Measurements from ENCODE around the gene GPR153.

Gene GPR153

DNA sequence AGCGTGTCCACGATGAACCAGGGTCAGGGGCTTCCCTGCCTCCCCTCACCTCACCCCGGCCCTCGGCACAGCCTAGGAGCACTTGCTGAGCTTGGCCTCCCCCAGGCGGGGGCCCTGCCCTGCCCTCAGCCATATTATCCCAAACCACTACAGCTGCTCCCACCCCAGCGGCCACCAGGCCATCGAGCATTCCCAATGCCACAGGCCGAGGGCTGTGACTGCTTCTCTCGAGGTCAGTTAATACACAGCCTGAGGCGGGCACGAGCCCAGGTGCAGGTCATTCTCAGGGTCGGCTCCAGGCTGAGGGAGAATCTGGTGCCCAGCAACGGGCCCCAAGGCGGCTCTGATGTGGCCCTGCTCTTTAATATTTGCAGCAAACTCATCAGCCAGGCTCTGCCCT, 8.4 kb upstream of the GPR153 start:
- no peak for DNase-seq (ENCODE audit: low spot score)

DNA sequence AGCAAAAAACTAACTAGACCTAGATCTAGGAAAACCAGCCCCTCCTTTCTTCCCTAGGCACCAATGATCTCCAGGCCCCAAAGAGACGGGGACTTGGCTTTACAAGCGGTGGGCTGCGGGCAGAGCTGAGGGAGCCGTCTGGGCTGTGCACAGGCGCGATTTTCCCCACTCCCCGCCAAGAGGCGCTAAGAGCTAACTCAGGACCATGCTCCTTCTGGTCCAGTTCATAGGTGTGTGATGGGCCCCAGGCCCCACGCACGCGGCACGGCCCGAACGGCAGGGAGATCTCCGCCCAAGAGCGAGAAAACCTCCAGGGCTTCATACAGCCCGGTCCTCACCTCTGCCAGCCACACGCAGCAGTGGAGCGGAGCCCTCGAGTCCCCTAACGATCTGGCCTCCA, 7.5 kb upstream of the GPR153 start:
- no peak for DNase-seq (ENCODE audit: low spot score)

DNA sequence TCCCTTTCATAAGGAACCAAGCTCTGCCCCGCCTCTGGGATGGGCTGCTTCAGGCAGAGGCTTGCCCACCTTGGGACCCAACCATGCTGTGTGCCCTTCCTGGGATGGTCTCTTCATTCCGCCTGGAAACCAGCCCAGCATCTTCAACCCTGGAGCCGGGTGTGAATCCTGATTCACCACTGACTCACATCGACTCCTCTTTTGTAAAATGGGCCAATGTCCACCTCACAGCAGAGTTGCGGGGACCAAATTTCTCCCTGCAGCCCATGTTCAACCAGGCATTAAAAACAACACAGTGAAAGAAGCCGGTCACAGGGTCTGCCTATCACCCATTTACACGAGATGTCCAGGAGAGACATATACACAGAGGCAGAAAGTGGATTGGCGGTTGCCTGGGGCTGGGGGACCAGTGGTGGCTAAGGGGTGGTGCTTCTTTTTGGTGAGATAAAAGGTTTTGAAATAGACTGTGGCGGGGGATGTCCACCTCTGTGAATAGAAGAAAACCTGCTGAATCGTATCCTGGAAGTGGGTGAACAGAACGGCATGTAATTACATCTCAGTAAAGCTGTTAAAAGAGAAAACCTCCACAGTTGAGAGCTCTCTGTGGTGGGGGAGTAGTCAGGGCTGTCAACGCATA, 6.9 kb upstream of the GPR153 start:
- DNase-seq (ENCODE audit: low spot score): no peak

GRCh38 chr1:6266641-6267040, 5.7 kb upstream of the GPR153 start:
- DNase-seq (ENCODE audit: low spot score): no peak

GRCh38 chr1:6265151-6265550, 4.3 kb upstream of the GPR153 start:
- DNase-seq (ENCODE audit: low spot score): no peak

DNA sequence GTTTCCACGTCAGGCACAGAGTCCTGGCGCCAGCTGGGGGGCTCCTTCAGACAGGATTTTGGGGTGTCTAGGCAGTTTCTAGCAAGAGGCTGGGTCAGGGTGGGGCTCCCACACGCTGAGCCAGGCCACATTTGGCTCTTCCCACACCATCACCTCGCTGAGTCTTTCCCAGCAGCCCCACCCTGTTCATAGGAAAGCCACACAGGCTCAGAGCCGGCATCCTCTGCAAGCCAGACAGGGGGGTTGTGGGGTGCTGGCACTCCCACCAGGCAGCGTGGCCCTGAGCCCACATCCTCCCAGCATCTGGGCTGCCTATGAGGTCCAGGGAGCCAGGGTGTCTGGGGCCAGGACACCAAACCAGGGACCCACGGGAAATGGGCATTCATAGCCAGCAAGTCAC, 2.8 kb upstream of the GPR153 start:
- no peak for DNase-seq (ENCODE audit: low spot score)

DNA sequence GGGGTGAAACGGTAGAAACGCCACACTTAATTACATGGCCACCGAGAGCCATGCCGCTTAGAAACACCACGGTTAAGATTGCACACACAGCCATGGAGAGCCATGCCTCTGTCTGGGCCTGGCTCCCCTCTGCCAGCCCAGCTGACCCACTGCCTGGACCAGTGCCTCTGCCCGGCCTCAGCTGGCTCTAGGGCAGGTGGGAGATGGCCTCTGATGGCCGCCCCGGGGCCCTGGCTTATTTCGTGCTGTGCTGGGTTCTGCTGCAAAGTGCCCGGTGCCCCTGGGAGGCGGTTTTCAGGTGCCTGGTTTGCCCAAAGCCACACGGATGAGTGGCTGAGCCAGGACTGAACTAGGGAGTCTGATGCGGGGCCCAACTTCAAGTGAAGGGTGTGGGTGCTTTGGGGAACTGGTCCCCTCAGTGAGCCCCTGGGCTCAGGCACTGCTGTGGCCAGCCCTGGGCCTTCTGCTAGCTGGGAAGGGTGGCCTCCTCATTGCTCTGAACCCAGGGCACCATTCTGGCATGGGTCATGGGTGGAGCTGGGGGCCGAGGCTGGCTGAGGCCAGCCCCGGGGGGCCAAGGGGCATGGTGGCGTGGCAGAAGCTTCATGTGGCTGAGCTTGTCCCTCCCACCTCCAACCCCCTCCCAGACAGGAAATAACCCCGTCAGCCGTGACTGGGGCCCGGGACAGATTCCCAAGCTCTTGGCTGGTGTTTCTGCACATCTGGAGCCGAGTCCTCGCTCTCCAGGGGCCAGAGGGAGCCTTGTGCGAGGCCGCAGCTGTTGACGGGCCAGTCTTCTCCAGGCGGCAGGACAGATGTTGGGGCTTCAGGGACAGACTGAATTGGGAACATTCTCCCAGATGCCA, 1.9 kb upstream of the GPR153 start:
- no peak for DNase-seq (ENCODE audit: low spot score)

GRCh38 chr1:6261615-6261995, 707 bp upstream of the GPR153 start:
- no peak for DNase-seq (ENCODE audit: low spot score)

GRCh38 chr1:6260433-6260934, 414 bp downstream of the GPR153 start:
- DNase-seq (ENCODE audit: low spot score): no peak

DNA sequence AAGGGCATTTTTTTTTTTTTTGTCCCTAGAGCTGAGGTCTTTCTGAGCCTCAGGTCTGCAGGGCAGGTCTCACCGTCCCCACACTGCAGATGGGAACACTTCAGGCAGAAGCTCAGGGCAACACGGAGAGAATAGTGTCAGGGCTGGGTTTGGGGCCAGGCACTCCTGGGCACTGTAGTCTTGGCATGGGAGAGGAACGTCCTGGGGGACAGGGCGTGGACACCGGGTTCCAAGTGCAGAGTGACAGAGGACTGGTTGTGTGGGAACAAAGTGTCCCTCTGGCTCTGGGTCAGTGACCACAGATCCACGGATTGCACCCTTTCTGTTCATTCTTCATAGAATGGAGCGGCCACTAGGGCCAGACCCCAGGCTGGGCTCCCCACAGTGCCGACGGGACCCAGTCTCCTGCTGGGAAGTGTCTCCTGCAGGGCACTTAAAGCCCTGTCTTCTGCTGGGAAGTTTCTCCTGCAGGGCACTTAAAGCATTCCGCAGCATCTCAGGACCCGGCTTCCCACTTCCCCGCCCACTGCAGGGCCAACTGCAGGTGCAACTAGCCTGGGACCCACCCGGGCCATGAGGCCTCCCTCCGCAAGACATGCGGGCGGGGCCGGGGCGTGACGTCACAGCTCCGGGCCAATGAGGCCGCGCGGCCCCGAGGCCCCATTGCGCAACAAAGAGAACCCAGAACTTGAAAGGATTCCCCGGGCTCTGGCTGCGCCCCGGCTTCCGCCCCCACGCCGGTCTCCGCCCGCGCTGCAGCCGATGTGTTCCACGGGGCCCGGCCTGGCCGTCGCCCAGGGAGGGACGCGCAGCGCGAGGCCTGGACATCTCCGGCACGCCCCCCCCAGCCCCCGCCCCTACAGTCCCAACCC, 1.2 kb downstream of the GPR153 start:
- peak; percentile 29 for DNase-seq (ENCODE audit: low spot score)

GRCh38 chr1:6258675-6259074, 2.2 kb downstream of the GPR153 start:
- no peak for DNase-seq (ENCODE audit: low spot score)

GRCh38 chr1:6257541-6258069, 3.3 kb downstream of the GPR153 start:
- DNase-seq (ENCODE audit: low spot score): no peak

- DNase-seq (ENCODE audit: low spot score): no peak
Measured at GRCh38 chr1:6256645-6257044, 4.3 kb downstream of the GPR153 start.

- DNase-seq (ENCODE audit: low spot score): no peak
Measured at GRCh38 chr1:6254691-6255090, 6.2 kb downstream of the GPR153 start.

- no peak for DNase-seq (ENCODE audit: low spot score)
Measured at GRCh38 chr1:6253380-6253779, 7.5 kb downstream of the GPR153 start.

DNA sequence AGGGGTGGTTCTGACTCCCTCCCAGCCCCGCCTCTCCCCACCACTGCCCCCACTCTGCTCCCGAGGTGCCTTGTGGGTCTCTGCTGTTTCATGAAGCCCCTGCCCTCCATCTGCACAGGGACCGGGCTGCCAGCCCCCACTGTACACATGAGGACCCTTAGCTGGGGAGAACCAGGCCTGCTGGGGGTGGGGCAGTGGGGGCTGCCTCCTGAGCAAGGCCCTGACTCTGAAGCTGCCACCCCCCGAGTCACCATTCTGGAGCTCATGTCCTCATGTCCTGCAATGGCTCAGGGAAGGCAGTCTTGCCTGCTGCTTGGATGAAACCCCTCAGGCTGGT, 8.6 kb downstream of the GPR153 start:
- no peak for DNase-seq (ENCODE audit: low spot score)

GRCh38 chr1:6251681-6252373, 9.1 kb downstream of the GPR153 start:
- no peak for DNase-seq (ENCODE audit: low spot score)

GRCh38 chr1:6251233-6251632, 9.7 kb downstream of the GPR153 start:
- DNase-seq (ENCODE audit: low spot score): no peak

- no peak for DNase-seq (ENCODE audit: low spot score)
Measured at GRCh38 chr1:6249739-6250689, 10.9 kb downstream of the GPR153 start.

GRCh38 chr1:6248932-6249738, 11.8 kb downstream of the GPR153 start:
- no peak for DNase-seq (ENCODE audit: low spot score)
